Endothelial cell (in vitro differentiated cells): ENCODE results near the gene IMPDH2. TPM values are rescaled to one million over a fixed set of nuclear protein-coding genes. Genes with fewer than 3 reads are reported as not detected.

ENCODE experiments used
- DNase-seq: peaks from one replicate; pipeline ENCODE4 v3.0.0; 2021; ENCODE audit warnings: low spot score
- H3K27ac Mint-ChIP-seq: one replicate; pipeline ENCODE4 v1.8.0; 2021; ENCODE audit warnings: mixed read lengths, inconsistent platforms; ENCODE audit not compliant: unreplicated experiment
- H3K27me3 Mint-ChIP-seq: one replicate; pipeline ENCODE4 v1.8.0; 2021; ENCODE audit warnings: mild to moderate bottlenecking, moderate library complexity, mixed read lengths, inconsistent platforms; ENCODE audit not compliant: unreplicated experiment
- H3K36me3 Mint-ChIP-seq: one replicate; pipeline ENCODE4 v1.8.0; 2021; ENCODE audit warnings: mild to moderate bottlenecking, low read depth, mixed read lengths, inconsistent platforms; ENCODE audit not compliant: unreplicated experiment
- H3K4me1 Mint-ChIP-seq: one replicate; pipeline ENCODE4 v1.8.0; 2021; ENCODE audit warnings: mild to moderate bottlenecking, mixed read lengths, inconsistent platforms; ENCODE audit not compliant: unreplicated experiment
- H3K4me3 Mint-ChIP-seq: one replicate; pipeline ENCODE4 v1.8.0; 2021; ENCODE audit warnings: mild to moderate bottlenecking, mixed read lengths, inconsistent platforms; ENCODE audit not compliant: unreplicated experiment
- H3K9me3 Mint-ChIP-seq: one replicate; pipeline ENCODE4 v1.8.0; 2021; ENCODE audit warnings: mixed read lengths, inconsistent platforms; ENCODE audit not compliant: unreplicated experiment
- total RNA-seq: library from RNA; stranded (reverse); fragmentation: NEBNext Ultra II Directional; extraction: Animal tissue kit (Norgen Biotek cat#: 25700); gene quantifications from one replicate; pipeline ENCODE4 v1.2.1, GENCODE V29; 2021; ENCODE audit not compliant: unreplicated experiment
- TF ChIP-seq, protein P1 (sequence below): fragments of 200-600 bp; sonication (generic); IDR thresholded peaks from one replicate; pipeline ENCODE4 v1.5.0; 2021; ENCODE audit warnings: antibody characterized with exemption; ENCODE audit not compliant: unreplicated experiment

Gene IMPDH2
- total RNA-seq, 1 donor from 2014 or later, result 111 TPM

DNA sequence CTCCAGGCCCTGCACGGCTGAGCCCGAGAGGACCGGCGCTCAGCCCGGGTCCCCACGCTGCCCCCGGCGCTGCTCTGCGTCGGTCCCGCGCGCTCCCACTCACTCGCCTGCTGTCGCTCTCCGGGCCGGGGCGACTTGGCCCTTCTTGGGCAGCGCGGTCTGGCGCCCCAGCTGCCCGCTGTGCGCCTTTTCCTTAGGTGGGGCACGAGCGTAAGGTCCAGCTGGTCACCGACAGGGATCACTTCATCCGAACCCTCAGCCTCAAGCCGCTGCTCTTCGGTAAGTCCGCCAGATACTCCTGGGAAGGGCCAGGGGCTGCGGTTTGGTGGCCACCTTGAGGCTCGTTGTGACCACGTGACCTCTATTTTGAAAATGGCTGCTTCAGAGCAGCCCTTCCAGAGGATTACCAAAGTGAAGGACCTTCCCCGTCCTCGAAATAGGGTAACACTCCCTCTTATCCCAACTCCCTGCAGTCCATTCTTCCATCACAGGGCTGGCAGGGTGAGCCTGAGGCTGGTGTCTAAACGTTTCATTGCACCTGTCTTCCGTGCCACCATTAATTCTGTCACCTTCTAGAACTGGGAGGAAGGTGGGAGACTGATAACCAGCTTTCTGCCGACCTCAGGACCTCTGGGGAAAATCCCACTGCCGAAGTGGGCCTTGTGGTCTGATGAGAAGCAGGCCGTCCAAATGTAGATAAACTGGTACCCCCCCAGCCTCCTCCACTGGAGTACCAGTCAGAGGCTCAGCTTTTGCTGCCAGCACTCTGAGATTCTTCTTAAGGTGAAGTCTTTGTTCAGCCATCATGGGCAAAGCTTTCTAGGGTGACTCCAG is 38.3 kb downstream of the IMPDH2 start:
- DNase-seq, result no peak
- peaks cover 10% of the 10 kb centered on the region for H3K4me1 Mint-ChIP-seq
- H3K9me3 Mint-ChIP-seq, result no peaks in the 10 kb centered on the region
- peak overlapping the region; percentile 86 for H3K4me3 Mint-ChIP-seq
- TF ChIP-seq, protein P1, sequence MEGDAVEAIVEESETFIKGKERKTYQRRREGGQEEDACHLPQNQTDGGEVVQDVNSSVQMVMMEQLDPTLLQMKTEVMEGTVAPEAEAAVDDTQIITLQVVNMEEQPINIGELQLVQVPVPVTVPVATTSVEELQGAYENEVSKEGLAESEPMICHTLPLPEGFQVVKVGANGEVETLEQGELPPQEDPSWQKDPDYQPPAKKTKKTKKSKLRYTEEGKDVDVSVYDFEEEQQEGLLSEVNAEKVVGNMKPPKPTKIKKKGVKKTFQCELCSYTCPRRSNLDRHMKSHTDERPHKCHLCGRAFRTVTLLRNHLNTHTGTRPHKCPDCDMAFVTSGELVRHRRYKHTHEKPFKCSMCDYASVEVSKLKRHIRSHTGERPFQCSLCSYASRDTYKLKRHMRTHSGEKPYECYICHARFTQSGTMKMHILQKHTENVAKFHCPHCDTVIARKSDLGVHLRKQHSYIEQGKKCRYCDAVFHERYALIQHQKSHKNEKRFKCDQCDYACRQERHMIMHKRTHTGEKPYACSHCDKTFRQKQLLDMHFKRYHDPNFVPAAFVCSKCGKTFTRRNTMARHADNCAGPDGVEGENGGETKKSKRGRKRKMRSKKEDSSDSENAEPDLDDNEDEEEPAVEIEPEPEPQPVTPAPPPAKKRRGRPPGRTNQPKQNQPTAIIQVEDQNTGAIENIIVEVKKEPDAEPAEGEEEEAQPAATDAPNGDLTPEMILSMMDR, result no peak
- peaks cover 1% of the 10 kb centered on the region for H3K27me3 Mint-ChIP-seq
- H3K36me3 Mint-ChIP-seq, result peaks cover 5% of the 10 kb centered on the region
- H3K27ac Mint-ChIP-seq, result no peak overlapping the region

- Mint-ChIP-seq H3K27me3 (peaks cover 1% of the 10 kb centered on the region), H3K27ac (peak within 1 kb of the TSS; percentile 36), H3K9me3 (no peaks in the 10 kb centered on the region), H3K4me3 (peak within 1 kb of the TSS; percentile 86), H3K36me3 (peaks cover 2% of the 10 kb centered on the region), H3K4me1 (peaks cover 10% of the 10 kb centered on the region)
- TF ChIP-seq, protein P1, result no peak
- DNase-seq, result peak; percentile 59
Observed at GRCh38 chr3:48989796-48990635, 39.2 kb downstream of the IMPDH2 start, which contains the start of gene P4HTM. TSS of gene P4HTM (plus strand) at chr3:48990241. CDS start at chr3:48990257, 16 bp downstream.

DNA sequence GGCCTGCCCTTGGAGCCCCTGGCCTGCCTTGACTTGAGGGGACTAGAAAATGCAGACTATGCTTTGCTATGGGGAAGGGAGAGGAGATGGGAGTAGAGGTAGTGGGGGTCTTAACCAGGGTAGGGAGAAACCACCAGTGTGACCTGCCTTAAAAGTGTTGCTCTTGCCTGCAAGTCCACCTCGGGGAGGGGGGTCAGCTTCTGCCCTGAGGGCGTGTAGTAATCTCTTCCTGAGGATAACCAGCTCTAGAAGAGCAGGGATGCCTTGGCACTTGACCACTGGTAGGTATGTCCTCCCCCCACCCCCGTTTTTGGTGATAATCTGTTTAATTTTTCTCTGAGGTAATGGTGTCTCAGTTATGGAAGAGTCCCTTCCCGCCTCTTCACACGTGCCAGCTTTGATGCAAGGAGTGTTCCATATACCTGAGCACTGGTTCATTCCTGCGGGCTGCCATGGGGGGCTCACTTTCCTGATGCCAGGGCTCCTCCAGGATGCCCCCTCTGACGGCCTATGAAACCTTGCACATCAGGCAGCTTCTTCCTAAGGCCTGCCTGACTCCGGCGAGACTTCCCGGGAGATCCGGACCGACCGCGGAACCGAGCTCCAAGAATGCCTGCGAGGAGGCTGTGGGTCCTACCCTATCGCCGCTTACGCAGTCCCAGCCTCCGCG is 39.9 kb downstream of the IMPDH2 start:
- Mint-ChIP-seq H3K27me3 (peaks cover 1% of the 10 kb centered on the region), H3K27ac (peak overlapping the region; percentile 36), H3K36me3 (no peaks in the 10 kb centered on the region), H3K4me3 (peak overlapping the region; percentile 84), H3K4me1 (peaks cover 16% of the 10 kb centered on the region), H3K9me3 (no peaks in the 10 kb centered on the region)
- no peak for DNase-seq
- TF ChIP-seq, protein P1, result no peak

DNA sequence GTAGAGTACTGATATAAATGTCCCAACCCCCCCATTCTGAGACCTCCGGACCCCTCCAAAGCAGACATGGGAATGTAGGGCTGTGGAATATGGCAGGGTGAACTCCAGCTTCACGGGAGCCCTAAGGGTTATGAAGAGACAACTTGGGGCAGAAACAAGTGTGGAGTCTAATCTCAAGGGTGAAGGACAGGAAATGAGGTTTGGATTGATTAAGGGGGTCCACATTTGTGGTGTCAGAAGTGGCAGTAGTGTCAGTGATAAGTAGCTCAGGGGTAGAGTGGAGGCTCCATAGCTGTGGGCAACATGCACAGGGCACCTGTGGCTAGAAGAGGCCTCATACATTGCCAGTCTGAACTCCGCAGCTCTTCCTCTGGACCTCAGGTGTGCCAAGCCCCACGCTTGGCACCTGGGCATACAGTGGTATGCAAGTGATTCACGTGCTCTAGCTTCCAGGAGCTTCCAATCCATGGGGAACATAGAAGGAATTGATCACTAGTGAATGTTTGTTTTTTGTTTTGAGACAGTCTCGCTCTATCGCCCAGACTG is 43.3 kb downstream of the IMPDH2 start:
- peak overlapping the region; percentile 12 for H3K27ac Mint-ChIP-seq
- H3K36me3 Mint-ChIP-seq, result peaks cover 14% of the 10 kb centered on the region
- H3K27me3 Mint-ChIP-seq, result peaks cover 4% of the 10 kb centered on the region
- H3K4me3 Mint-ChIP-seq, result no peak overlapping the region
- TF ChIP-seq, protein P1, result no peak
- no peaks in the 10 kb centered on the region for H3K9me3 Mint-ChIP-seq
- peaks cover 9% of the 10 kb centered on the region for H3K4me1 Mint-ChIP-seq
- no peak for DNase-seq
